ENCODE data around the gene FBP1.
"Not testable (repeated sequence)": the region's sequence is repeated elsewhere in the genome, so short reads cannot be mapped to it uniquely, and the experiment has no call there.

FBP1 gene

GRCh38 chr9:94568250-94568889 is 70.9 kb downstream of the FBP1 start:
- no peak for DNase-seq

DNA sequence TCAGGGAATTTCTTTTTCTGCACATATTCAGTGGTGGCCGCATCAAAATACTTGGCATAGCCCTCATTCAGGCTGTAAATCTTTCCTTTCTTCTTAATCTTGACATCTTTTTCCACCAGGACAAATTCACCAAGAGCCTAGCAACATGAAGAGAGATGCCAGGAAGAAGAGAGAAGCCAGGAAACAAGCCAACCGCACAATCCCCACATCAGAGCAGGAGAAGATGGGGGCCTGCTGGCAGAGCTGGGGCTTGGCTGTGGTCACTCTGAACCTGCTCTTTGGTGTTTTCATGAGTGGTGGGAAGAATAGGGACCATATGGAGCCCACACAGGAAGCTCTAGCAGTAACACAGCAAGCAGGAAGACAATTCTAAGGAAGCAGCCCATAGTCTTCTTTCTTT is 72.0 kb downstream of the FBP1 start:
- no peak for DNase-seq

DNA sequence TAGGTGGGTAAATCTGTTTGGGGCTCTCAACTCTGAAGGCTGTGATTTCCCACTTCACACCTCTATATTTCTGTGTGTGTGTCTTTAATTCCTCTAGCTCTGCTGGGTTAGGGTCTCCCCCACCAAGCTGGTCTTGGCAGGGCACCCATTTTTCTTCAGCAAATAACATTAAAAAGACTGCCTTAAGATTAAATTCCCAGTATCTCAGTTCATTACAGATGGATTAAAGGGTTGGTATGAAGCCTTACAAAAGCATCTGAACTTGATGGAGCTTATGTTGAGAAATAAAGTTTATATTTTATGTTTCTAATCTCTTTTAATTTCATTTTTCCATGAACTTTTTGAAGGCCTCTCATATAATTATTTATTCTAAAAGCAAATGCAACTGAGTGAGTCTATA is 72.8 kb downstream of the FBP1 start:
- DNase-seq, result no peak

- DNase-seq, result not testable (repeated sequence)
Measured at GRCh38 chr9:94564279-94564678, 75.0 kb downstream of the FBP1 start.

GRCh38 chr9:94563548-94563947 is 75.8 kb downstream of the FBP1 start:
- DNase-seq, result no peak

DNA sequence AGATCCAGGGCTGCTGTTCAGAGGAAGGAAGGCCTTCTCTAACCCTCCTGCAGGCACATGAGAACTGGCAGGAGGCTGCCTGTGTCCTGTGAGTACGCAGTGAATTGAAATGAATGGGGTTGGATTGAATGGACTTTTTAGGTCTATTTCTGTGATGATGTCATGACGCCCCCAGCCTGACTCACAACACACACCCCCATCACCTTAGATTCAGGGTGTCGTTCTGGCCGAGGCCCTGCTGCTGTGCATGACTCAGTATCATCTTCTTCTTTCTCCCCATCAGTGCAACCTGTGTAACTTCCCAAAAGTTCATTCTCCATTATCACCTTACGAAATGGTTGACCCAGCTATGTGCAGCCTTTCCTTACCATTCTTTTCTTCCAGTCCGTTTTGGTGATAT is 79.1 kb downstream of the FBP1 start:
- no peak for DNase-seq

- no peak for DNase-seq
Measured at GRCh38 chr9:94557376-94557775, 81.9 kb downstream of the FBP1 start.

GRCh38 chr9:94554439-94555331 is 84.6 kb downstream of the FBP1 start, which contains the start of gene PCAT7:
TSS of gene PCAT7 (plus strand) at chr9:94555083.
- DNase-seq, result peak; percentile 26 to 49

DNA sequence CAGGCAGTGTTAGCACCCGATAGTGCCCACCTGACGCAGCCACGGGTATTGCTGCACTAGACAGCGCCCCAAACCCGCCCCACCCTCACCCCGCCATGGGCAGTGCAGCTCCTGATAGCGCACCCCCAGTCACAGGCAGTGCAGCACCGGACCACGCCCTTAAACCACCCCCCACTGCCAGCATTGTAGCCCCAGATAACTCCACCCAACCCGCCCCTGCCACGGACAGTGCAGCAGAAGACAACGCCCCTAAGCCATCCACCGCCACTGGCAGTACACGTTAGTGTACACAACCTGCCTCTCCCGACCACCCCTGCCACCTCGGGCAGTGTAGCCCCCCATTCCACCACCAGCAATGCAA is 85.3 kb downstream of the FBP1 start:
- no peak for DNase-seq
